ENCODE data around the gene IPCEF1. TPM values are rescaled to one million over a fixed set of nuclear protein-coding genes. Genes with fewer than 3 reads are reported as not detected.

The IPCEF1 gene
- 0.07 and 0.09 TPM in 2 replicates for total RNA-seq

GRCh38 chr6:154356690-154357089 is at the start of gene IPCEF1:
Gene IPCEF1, minus strand, starts transcription at chr6:154356803. Its CDS starts 90,856 bp downstream, at chr6:154265947.

Other genes with a start within 250 kb of the IPCEF1 start
- 3.2 and 3.9 TPM in 2 replicates for gene CNKSR3, start 153.9 kb upstream of the IPCEF1 start, total RNA-seq

All from airway epithelial cell (primary cell).